ENCODE data around the gene NKIRAS2.

DNA sequence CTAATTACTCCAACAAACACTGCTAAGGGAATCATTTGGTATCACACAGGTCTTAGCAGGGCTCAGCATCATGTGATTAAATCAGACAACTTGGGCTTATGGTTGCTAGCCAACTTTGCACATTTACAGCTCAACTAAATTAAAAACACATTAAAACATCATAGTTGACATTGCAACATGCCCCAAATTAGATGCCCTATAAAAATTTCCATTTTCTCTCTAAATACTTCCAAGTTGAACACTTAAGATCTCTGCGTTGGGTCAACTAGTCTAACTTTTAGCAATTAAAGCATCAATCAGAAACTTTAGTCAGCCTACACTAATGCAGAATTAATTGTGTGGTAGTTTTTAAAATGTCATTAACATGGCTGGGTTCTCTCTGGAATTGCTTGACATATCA is 14.7 kb upstream of the NKIRAS2 start:
- TF ChIP-seq, protein P1, sequence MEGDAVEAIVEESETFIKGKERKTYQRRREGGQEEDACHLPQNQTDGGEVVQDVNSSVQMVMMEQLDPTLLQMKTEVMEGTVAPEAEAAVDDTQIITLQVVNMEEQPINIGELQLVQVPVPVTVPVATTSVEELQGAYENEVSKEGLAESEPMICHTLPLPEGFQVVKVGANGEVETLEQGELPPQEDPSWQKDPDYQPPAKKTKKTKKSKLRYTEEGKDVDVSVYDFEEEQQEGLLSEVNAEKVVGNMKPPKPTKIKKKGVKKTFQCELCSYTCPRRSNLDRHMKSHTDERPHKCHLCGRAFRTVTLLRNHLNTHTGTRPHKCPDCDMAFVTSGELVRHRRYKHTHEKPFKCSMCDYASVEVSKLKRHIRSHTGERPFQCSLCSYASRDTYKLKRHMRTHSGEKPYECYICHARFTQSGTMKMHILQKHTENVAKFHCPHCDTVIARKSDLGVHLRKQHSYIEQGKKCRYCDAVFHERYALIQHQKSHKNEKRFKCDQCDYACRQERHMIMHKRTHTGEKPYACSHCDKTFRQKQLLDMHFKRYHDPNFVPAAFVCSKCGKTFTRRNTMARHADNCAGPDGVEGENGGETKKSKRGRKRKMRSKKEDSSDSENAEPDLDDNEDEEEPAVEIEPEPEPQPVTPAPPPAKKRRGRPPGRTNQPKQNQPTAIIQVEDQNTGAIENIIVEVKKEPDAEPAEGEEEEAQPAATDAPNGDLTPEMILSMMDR (conservative IDR thresholded peaks at IDR 0.05; ENCODE audit: low read length): no peak
- TF ChIP-seq EZH2phosphoT487 (IDR thresholded peaks at IDR 0.05; ENCODE audit: borderline replicate concordance): no peak

Measured in Loucy (cell line).